ENCODE data around the gene PLBD2.
A peak's percentile ranks its signal among the peaks of the same experiment; 100 is the strongest.

PLBD2 gene

GRCh38 chr12:113371808-113372207 lies 13.4 kb downstream of the PLBD2 start:
- no peak for DNase-seq

DNA sequence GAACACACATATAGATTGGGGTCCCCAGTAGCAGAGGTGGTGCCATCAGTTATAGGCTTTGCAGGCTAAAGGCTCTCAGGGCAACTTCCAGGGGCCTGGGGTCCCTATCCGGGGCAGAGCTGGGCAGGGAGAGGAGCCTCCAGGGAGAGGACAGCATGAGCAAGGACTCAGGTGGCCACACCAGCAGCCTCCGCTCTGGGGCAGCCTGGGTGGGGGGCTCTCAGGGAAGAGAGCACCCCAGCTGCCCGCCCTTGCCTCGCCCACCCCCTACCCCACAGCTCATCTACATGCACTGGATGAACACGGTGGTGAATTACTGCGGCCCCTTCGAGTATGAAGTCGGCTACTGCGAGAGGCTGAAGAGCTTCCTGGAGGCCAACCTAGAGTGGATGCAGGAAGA lies 14.0 kb downstream of the PLBD2 start:
- no peak for DNase-seq

- no peak for DNase-seq
These were observed 15.1 kb downstream of the PLBD2 start for GRCh38 chr12:113373440-113373839.

- peak; percentile 46 for DNase-seq
These were observed 15.6 kb downstream of the PLBD2 start for GRCh38 chr12:113373969-113374368.

DNA sequence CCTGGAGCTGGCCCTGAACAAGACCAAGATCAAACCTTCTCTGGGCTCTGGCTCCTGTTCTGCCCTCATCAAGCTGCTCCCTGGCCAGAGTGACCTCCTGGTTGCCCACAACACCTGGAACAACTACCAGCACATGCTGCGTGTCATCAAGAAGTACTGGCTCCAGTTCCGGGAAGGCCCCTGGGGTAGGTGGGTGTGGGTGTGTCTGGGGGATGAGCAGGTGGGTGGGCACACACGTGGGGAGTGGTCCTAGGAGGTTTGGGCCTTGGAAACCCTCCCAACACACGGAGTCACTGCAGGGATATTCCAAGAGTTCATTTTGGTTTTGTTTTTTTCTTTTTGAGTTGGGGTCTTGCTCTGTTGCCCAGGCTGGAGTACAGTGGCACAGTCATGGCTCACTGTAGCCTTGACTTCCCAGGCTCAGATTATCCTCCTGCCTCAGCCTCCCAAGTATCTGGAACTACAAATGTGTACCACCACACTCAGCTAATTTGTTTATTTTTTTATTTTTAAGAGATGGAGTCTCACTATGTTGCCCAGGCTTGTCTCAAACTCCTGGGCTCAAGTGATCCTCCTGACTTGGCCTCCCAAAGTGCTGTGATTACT lies 16.5 kb downstream of the PLBD2 start:
- DNase-seq, result no peak

DNA sequence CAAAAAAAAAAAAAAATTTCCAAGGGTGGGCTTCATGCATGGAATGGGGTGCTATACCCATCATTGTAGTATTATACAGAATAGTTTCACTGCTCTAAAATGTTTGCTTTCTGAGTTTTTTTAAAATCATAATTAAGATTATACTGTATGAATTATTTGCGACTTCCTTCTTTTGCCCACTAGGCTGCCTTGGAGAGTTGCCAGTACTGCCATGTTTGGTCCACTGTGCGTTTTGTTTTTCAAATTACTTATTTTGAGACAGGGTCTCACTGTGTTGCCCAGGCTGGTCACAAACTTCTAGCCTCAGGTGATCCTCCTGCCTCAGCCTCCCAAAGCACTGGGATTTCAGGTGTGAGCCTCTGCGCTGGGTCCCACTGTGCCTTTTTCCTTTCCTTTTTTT lies 19.9 kb downstream of the PLBD2 start:
- DNase-seq, result no peak

- DNase-seq, result no peak
These were observed 22.8 kb downstream of the PLBD2 start for GRCh38 chr12:113381220-113381619.

DNA sequence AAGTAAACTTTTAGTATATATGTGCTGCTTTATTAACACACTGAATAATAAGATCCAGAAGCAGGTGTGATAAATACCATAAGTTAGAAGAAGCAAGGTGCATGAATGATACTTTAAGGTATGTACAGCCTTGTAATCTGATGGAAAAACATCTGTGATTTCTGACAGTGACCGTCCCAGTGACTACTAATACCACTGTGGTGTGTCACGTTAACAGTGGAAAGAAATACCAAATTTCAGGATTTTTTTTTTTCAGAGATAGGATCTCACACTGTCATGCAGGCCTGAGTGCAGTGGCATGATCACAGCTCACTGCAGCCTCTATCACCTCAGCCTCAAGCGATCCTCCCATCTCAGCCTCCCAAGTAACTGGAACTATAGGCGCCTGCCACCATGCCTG lies 23.8 kb downstream of the PLBD2 start:
- no peak for DNase-seq

DNA sequence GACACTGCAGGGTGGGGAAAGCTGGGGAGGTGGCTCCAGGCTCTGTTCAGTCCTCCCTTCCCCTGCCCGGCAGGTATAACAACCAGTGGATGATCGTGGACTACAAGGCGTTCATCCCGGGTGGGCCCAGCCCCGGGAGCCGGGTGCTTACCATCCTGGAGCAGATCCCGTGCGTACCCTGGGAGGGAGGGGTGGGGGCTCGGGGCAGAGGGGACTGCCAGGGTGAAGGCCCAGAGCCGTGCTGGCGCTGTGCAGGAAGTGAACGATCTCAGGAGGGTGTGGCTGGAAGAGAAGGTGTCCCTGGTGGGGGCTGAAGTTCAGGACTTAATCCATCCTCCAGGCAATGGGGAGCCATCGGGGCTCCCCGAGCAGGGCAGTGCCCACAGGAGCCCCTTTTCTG lies 26.4 kb downstream of the PLBD2 start:
- DNase-seq, result no peak

GRCh38 chr12:113385282-113385882 lies 27.0 kb downstream of the PLBD2 start:
- DNase-seq, result no peak

- DNase-seq, result no peak
These were observed 28.6 kb downstream of the PLBD2 start for GRCh38 chr12:113386866-113387566.

GRCh38 chr12:113387631-113388030 lies 29.2 kb downstream of the PLBD2 start:
- DNase-seq, result no peak

DNA sequence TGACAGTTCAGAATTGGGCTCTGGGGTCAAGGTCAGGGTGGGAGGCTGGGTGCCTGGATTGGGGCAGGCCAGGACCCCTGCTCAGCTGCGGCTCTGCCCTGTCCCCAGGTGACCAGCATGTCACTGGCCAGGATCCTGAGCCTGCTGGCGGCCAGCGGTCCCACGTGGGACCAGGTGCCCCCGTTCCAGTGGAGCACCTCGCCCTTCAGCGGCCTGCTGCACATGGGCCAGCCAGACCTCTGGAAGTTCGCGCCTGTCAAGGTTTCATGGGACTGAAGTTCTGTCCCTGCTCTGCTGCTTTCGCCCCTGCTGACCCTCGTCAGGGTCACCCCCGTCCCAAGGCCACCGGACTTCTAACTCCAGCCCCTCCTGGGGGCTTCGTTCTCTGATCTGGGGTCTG lies 30.0 kb downstream of the PLBD2 start:
- DNase-seq, result no peak

- DNase-seq, result no peak
These were observed 32.0 kb downstream of the PLBD2 start for GRCh38 chr12:113390064-113391043.

- no peak for DNase-seq
These were observed 32.8 kb downstream of the PLBD2 start for GRCh38 chr12:113391145-113391544.

GRCh38 chr12:113391650-113392337 lies 33.4 kb downstream of the PLBD2 start:
- no peak for DNase-seq

DNA sequence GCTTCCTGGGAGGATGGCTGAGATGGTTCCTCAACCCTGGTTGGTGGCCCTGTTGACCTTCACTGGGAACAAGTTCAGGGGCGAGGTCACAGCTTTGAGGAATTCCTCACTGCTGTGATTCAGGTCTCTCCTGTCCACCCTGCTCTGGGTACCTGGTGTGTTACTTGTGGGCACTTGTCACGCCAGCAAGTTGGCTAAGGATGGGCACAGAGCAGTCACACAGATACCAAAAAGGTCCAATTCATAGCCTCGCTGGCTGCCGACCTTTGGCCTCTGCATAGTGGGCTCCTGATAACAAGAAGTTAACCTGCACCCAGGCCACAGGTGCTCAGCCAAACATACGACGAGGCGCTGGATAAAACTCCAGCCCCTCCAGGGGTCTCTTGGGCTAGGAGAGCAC lies 34.1 kb downstream of the PLBD2 start:
- DNase-seq, result no peak

GRCh38 chr12:113392988-113393579 lies 34.7 kb downstream of the PLBD2 start:
- peak; percentile 16 for DNase-seq

DNA sequence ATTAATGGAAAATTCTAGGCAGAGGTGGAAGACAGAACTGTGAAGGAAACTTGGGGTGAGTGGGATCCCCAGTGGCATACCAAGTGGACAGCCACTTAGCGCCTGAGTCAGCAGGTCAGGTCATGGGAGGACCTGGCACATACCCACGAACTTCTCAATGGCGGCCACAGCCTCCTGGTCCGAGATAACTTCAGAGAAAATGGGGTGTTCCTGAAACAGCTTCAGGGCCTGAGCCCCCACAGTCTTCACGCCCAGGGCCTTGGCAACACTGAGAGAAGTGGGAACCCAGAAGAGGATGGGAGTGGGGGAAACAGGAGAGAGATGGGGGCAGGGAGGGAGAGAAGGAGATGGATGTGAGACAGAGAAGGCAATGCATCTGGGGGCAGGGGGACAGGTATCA lies 35.4 kb downstream of the PLBD2 start:
- DNase-seq, result no peak

GRCh38 chr12:113395119-113395518 lies 36.7 kb downstream of the PLBD2 start:
- DNase-seq, result no peak

GRCh38 chr12:113396200-113396599 lies 37.8 kb downstream of the PLBD2 start:
- no peak for DNase-seq

DNA sequence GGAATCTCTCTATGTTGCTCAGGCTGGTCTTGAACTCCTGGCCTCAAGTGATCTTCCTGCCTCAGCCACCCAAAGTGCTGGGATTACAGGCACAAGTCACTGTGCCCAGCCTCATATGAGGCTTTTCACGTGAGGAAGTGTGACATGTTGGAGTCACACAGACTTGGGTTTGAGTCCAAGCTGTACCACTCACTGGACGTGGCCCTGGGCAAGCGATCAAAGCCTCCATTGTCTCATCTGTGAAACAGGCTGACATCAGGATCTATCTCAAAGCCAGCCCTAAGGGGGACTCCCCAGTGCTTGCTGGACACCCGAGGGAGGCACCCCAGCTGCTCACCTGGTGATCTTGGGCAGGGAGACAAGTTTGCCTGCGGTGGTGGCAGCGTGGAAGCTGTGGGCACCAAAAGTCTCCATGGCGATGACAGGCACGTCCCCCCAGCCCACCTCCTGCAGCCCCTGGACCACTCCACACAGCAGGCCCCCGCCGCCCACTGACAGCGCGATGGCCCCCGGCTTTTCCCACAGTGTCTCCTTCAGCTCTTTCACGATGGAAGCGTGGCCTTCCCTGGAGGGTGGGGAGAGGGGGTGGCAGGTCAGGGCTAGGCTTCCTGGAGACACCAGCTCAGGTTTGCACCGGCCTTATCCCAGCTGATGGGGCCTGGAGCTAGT lies 38.6 kb downstream of the PLBD2 start:
- DNase-seq, result no peak

Data from hematopoietic multipotent progenitor cell treated with erythropoietin and hydrocortisone succinate and interleukin-3 and kit ligand, for 8 days (in vitro differentiated cells).